GM12874 (cell line): ENCODE measurements around the gene WNT8B.

Source experiments
- CTCF ChIP-seq: IDR thresholded peaks from 2 replicates; pipeline ENCODE4 v1.5.1; 2011; ENCODE audit warnings: low read depth, mild to moderate bottlenecking, control low read depth, low read length, moderate library complexity; ENCODE audit not compliant: insufficient read depth

Gene WNT8B

GRCh38 chr10:100438674-100439315 is 24.0 kb upstream of the WNT8B start:
- TF ChIP-seq CTCF = no peak

GRCh38 chr10:100442548-100442947 is 20.3 kb upstream of the WNT8B start:
- TF ChIP-seq CTCF = no peak

GRCh38 chr10:100446130-100446761 is 16.6 kb upstream of the WNT8B start:
- TF ChIP-seq CTCF = no peak

GRCh38 chr10:100447663-100448062 is 15.1 kb upstream of the WNT8B start:
- no peak for TF ChIP-seq CTCF

- TF ChIP-seq CTCF = no peak
Measured at GRCh38 chr10:100448951-100449350, 13.9 kb upstream of the WNT8B start.

GRCh38 chr10:100468322-100468721 is 5.5 kb downstream of the WNT8B start:
- no peak for TF ChIP-seq CTCF

GRCh38 chr10:100468978-100469377 is 6.2 kb downstream of the WNT8B start:
- TF ChIP-seq CTCF = no peak
